Osteoblast (primary cell): Measurements from ENCODE around the gene EYS. TPM values are rescaled to one million over a fixed set of nuclear protein-coding genes. Genes with fewer than 3 reads are reported as not detected.

Source experiments
- DNase-seq: peaks from one replicate; pipeline ENCODE4 v3.0.0; 2011; ENCODE audit warnings: low spot score, mixed read lengths; ENCODE audit not compliant: insufficient read length; ENCODE audit errors: missing footprints
- H2AFZ ChIP-seq: 2 replicates; pipeline ENCODE4 v1.6.0; 2011; ENCODE audit warnings: mild to moderate bottlenecking, low read length
- H3K27ac ChIP-seq: 2 replicates; pipeline ENCODE4 v1.5.1; 2011; ENCODE audit warnings: mild to moderate bottlenecking, low read depth, low read length, moderate library complexity
- H3K27me3 ChIP-seq: 2 replicates; pipeline ENCODE4 v1.6.0; 2012; ENCODE audit warnings: mild to moderate bottlenecking, control low read depth, inconsistent platforms, low read length, moderate library complexity; ENCODE audit not compliant: insufficient read depth
- H3K36me3 ChIP-seq: 2 replicates; pipeline ENCODE4 v1.5.1; 2011; ENCODE audit warnings: mild to moderate bottlenecking, low read length, control low read depth, moderate library complexity; ENCODE audit not compliant: insufficient read depth
- H3K4me1 ChIP-seq: 2 replicates; pipeline ENCODE4 v1.5.1; 2011; ENCODE audit warnings: mild to moderate bottlenecking, low read length, control low read depth, moderate library complexity; ENCODE audit not compliant: insufficient read depth
- H3K4me2 ChIP-seq: 2 replicates; pipeline ENCODE4 v1.6.0; 2011; ENCODE audit warnings: mild to moderate bottlenecking, low read length; ENCODE audit not compliant: insufficient read depth
- H3K4me3 ChIP-seq: fragments of 200-600 bp; sonication (generic); 3 replicates; pipeline ENCODE4 v1.5.1; 2012; ENCODE audit warnings: mild to moderate bottlenecking, low read length, inconsistent platforms; ENCODE audit not compliant: insufficient read depth
- H3K79me2 ChIP-seq: 2 replicates; pipeline ENCODE4 v1.6.0; 2012; ENCODE audit warnings: mild to moderate bottlenecking, low read length, control low read depth, inconsistent platforms; ENCODE audit not compliant: insufficient read depth
- H3K9me3 ChIP-seq: 2 replicates; pipeline ENCODE4 v1.5.1; 2011; ENCODE audit warnings: low read depth, low read length, control low read depth
- H4K20me1 ChIP-seq: 2 replicates; pipeline ENCODE4 v1.6.0; 2012; ENCODE audit warnings: mild to moderate bottlenecking, low read length, control low read depth; ENCODE audit not compliant: insufficient read depth
- CTCF ChIP-seq: IDR thresholded peaks from 2 replicates; pipeline ENCODE4 v1.5.1; 2011; ENCODE audit warnings: mild to moderate bottlenecking, low read depth, low read length, moderate library complexity; ENCODE audit errors: extremely low read depth
- total RNA-seq: library from RNA; depleted of rRNA; stranded (reverse); fragments of >200 nt; gene quantifications from 2 replicates; pipeline ENCODE4 v1.2.3, GENCODE V29; 2012

EYS gene
- total RNA-seq, 1 donor: under 0.01 TPM

GRCh38 chr6:65468307-65468706 is 238.7 kb downstream of the EYS start:
- H3K4me1 ChIP-seq: no peaks in the 10 kb centered on the region
- no peaks in the 10 kb centered on the region for H3K9me3 ChIP-seq
- H4K20me1 ChIP-seq: no peaks in the 10 kb centered on the region
- no peaks in the 10 kb centered on the region for H3K36me3 ChIP-seq
- no peak for DNase-seq
- H3K27me3 ChIP-seq: no peaks in the 10 kb centered on the region
- no peak overlapping the region for H3K4me2 ChIP-seq
- no peak overlapping the region for H3K27ac ChIP-seq
- no peaks in the 10 kb centered on the region for H3K79me2 ChIP-seq
- no peak overlapping the region for H2AFZ ChIP-seq
- no peak for TF ChIP-seq CTCF
- no peak overlapping the region for H3K4me3 ChIP-seq

GRCh38 chr6:65461121-65461520 is 245.9 kb downstream of the EYS start:
- Histone ChIP-seq H3K9me3 (peaks cover 3% of the 10 kb centered on the region), H3K36me3 (no peaks in the 10 kb centered on the region), H3K4me1 (no peaks in the 10 kb centered on the region), H3K79me2 (no peaks in the 10 kb centered on the region), H3K4me3 (no peak overlapping the region), H4K20me1 (no peaks in the 10 kb centered on the region), H3K27ac (no peak overlapping the region), H3K27me3 (no peaks in the 10 kb centered on the region), H2AFZ (no peak overlapping the region), H3K4me2 (no peak overlapping the region)
- DNase-seq: no peak
- no peak for TF ChIP-seq CTCF

DNA sequence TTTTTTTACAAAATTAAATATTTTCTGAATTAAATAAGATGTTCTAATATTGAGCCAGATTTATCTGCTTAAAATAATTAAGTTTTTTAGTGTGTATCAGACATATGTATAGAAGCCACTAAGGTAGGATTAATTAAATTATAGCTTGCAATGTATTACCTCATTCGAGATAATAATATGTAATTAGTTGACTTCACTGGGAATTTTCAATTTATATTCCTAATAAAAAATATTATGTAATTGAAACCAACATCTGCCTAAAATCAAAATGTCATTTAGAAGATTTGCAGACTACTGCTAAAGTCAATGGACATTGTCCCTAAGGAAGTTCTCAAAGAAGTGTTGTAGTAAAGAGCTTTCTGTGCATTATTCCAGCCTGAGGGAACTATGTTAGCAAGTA is 254.7 kb downstream of the EYS start:
- Histone ChIP-seq H3K9me3 (no peaks in the 10 kb centered on the region), H3K4me3 (no peak overlapping the region), H2AFZ (no peak overlapping the region), H3K27ac (no peak overlapping the region), H3K79me2 (no peaks in the 10 kb centered on the region), H3K4me2 (no peak overlapping the region), H3K27me3 (no peaks in the 10 kb centered on the region), H4K20me1 (no peaks in the 10 kb centered on the region), H3K4me1 (no peaks in the 10 kb centered on the region), H3K36me3 (no peaks in the 10 kb centered on the region)
- DNase-seq: no peak
- TF ChIP-seq CTCF: no peak

DNA sequence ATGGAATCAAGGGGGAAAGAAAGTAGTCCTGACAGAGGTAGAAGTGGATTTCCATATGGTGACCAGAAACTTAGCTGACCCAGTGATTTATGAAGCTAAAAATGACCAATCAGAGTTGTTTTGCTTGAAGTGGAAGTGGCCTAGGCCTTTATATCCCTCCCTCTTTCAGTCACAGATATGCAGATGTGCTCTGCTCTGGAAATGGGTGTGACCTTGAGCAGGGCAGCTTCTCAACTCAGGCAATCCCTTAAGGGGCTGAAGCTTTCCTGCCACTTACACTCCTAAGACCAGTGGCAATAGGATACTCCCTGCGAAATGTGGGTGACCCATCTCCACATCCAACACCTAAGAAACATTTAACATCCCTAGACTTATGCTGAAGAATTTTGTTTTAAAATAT is 256.6 kb downstream of the EYS start:
- H3K4me2 ChIP-seq: no peak overlapping the region
- no peak for DNase-seq
- no peaks in the 10 kb centered on the region for H3K9me3 ChIP-seq
- H3K27ac ChIP-seq: no peak overlapping the region
- H2AFZ ChIP-seq: no peak overlapping the region
- TF ChIP-seq CTCF: no peak
- H4K20me1 ChIP-seq: no peaks in the 10 kb centered on the region
- no peaks in the 10 kb centered on the region for H3K79me2 ChIP-seq
- no peaks in the 10 kb centered on the region for H3K27me3 ChIP-seq
- no peak overlapping the region for H3K4me3 ChIP-seq
- no peaks in the 10 kb centered on the region for H3K36me3 ChIP-seq
- H3K4me1 ChIP-seq: no peaks in the 10 kb centered on the region
